Iris pigment epithelial cell (primary cell): ENCODE measurements around the gene WFIKKN1.
A peak's percentile ranks its signal among the peaks of the same experiment; 100 is the strongest.

Experiments
- DNase-seq: peaks from one replicate; pipeline ENCODE4 v3.0.0-alpha.2; 2011; ENCODE audit warnings: low read depth

The WFIKKN1 gene

GRCh38 chr16:625117-625976, 5.4 kb upstream of the WFIKKN1 start:
- DNase-seq = no peak

GRCh38 chr16:625977-626765, 4.6 kb upstream of the WFIKKN1 start:
- no peak for DNase-seq

GRCh38 chr16:626787-627453, 3.9 kb upstream of the WFIKKN1 start:
- peak; percentile 97 for DNase-seq

- no peak for DNase-seq
These were observed 3.1 kb upstream of the WFIKKN1 start for GRCh38 chr16:627454-628239.

GRCh38 chr16:628321-629061, 2.3 kb upstream of the WFIKKN1 start:
- DNase-seq = no peak

GRCh38 chr16:629185-629832, 1.5 kb upstream of the WFIKKN1 start:
- no peak for DNase-seq

- no peak for DNase-seq
These were observed 944 bp upstream of the WFIKKN1 start for GRCh38 chr16:629833-630248.

- no peak for DNase-seq
These were observed 453 bp upstream of the WFIKKN1 start for GRCh38 chr16:630249-630814.

- no peak for DNase-seq
These were observed 1.1 kb downstream of the WFIKKN1 start for GRCh38 chr16:631808-632358.

GRCh38 chr16:632486-633335, 1.9 kb downstream of the WFIKKN1 start:
- DNase-seq = no peak

GRCh38 chr16:633336-634050, 2.7 kb downstream of the WFIKKN1 start:
- DNase-seq = no peak

GRCh38 chr16:634051-634670, 3.4 kb downstream of the WFIKKN1 start:
- DNase-seq = no peak

GRCh38 chr16:634996-635395, 4.2 kb downstream of the WFIKKN1 start:
- DNase-seq = no peak

- no peak for DNase-seq
These were observed 4.9 kb downstream of the WFIKKN1 start for GRCh38 chr16:635573-636205.

GRCh38 chr16:636206-637080, 5.7 kb downstream of the WFIKKN1 start, which contains the start of gene METTL26:
Gene METTL26, minus strand, starts transcription at chr16:636305. Its CDS starts 15 bp downstream, at chr16:636290.
- peak; percentile 94 for DNase-seq
